Measurements from ENCODE around the gene BPIFA1. TPM values are rescaled to one million over a fixed set of nuclear protein-coding genes. Genes with fewer than 3 reads are reported as not detected.

Gene BPIFA1
- total RNA-seq, 1 experiment from 2014 or later = not detected

DNA sequence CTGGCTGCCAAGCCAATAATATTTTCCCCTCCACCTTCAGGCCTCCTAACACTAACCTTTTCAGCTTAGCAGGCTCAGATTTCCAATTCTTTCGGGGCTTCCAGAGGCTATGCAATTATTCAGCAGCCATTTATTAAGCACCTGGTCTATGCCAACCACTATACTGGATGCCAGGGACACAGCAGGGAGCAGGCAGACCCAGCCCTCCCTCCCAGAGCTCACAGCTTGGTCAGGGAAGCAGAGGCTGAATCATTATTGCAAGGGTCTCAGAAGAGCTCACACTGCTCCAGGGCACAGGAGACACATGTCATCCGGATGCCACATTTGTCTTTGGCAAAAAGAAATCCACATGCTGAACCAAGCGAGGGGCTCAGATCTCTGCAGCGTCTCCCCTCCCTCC, 48.5 kb downstream of the BPIFA1 start:
- Histone ChIP-seq H3K27ac (ENCODE audit: low read length) (no peak overlapping the region), H4K20me1 (ENCODE audit: low read length) (no peaks in the 10 kb centered on the region), H3K9me3 (ENCODE audit: low read length) (no peaks in the 10 kb centered on the region), H3K27me3 (ENCODE audit: low read length) (peaks cover 38% of the 10 kb centered on the region; the same call in 1 of the 2 replicates), H2AFZ (ENCODE audit: low read length) (no peak overlapping the region), H3K9ac (ENCODE audit: low read length) (no peak overlapping the region), H3K36me3 (ENCODE audit: low read depth, low read length) (no peaks in the 10 kb centered on the region), H3K4me3 (ENCODE audit: low read length) (no peak overlapping the region), H3K4me1 (ENCODE audit: insufficient read depth, low read length) (peaks cover 6% of the 10 kb centered on the region; the same call in 1 of the 2 replicates), H3K79me2 (ENCODE audit: low read length) (no peaks in the 10 kb centered on the region), H3K4me2 (ENCODE audit: low read length) (no peak overlapping the region), H3K9me2 (replicated peaks; ENCODE audit: low read length) (no peaks in the 10 kb centered on the region), H3F3A (ENCODE audit: low read length, unreplicated experiment) (no peaks in the 10 kb centered on the region)
- CTCF ChIA-PET = interaction anchor here (0.6 kb wide), 1 partner anchor 72 kb away, joined by 3 read pairs; no protein-coding TSS in a partner anchor
- POLR2A ChIA-PET (ENCODE audit: unreplicated experiment) = interaction anchor here (0.5 kb wide), 1 partner anchor 845 kb away, joined by 10 read pairs; no protein-coding TSS in a partner anchor
- BruUV-seq (replicated peaks) = no TSS peak
- ATAC-seq (no peak), DNase-seq (no peak)
- TF ChIP-seq EZH2 (IDR thresholded peaks at IDR 0.05; ENCODE audit: low read length, unreplicated experiment) (no peak), EZH2phosphoT487 (IDR thresholded peaks at IDR 0.05; ENCODE audit: borderline replicate concordance, low read length) (no peak)
- TF ChIP-seq, protein P1, sequence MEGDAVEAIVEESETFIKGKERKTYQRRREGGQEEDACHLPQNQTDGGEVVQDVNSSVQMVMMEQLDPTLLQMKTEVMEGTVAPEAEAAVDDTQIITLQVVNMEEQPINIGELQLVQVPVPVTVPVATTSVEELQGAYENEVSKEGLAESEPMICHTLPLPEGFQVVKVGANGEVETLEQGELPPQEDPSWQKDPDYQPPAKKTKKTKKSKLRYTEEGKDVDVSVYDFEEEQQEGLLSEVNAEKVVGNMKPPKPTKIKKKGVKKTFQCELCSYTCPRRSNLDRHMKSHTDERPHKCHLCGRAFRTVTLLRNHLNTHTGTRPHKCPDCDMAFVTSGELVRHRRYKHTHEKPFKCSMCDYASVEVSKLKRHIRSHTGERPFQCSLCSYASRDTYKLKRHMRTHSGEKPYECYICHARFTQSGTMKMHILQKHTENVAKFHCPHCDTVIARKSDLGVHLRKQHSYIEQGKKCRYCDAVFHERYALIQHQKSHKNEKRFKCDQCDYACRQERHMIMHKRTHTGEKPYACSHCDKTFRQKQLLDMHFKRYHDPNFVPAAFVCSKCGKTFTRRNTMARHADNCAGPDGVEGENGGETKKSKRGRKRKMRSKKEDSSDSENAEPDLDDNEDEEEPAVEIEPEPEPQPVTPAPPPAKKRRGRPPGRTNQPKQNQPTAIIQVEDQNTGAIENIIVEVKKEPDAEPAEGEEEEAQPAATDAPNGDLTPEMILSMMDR (conservative IDR thresholded peaks at IDR 0.05; ENCODE audit: low read depth, low read length) = no peak
- intact Hi-C loops (cut with micrococcal nuclease) = no loop called here

DNA sequence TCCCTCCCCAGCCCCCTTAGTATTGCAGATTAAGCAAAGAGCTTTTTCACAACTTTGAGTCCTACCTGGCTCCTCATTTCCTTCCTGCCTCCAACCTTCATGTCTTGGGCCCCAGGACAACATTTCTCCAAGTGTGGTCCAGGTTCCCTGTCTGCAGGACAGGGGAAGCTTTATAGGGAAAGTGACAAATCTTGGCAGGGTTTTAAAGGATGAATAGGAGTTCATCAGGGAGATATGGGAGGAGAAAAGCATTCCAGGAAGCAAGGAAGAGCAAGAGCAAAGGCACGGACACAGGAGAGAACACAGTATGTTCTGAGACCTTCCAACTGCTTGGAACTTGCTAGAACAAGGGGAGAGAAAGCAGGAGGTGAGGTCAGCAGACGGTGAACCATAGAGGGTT, 49.1 kb downstream of the BPIFA1 start:
- Histone ChIP-seq H3K9ac (ENCODE audit: low read length) (no peak overlapping the region), H2AFZ (ENCODE audit: low read length) (no peak overlapping the region), H3K27ac (ENCODE audit: low read length) (no peak overlapping the region), H4K20me1 (ENCODE audit: low read length) (no peaks in the 10 kb centered on the region), H3K4me2 (ENCODE audit: low read length) (no peak overlapping the region), H3K9me2 (replicated peaks; ENCODE audit: low read length) (no peaks in the 10 kb centered on the region), H3K79me2 (ENCODE audit: low read length) (no peaks in the 10 kb centered on the region), H3K27me3 (ENCODE audit: low read length) (peaks cover 33% of the 10 kb centered on the region; the same call in 1 of the 2 replicates), H3K4me1 (ENCODE audit: insufficient read depth, low read length) (peaks cover 6% of the 10 kb centered on the region; the same call in 1 of the 2 replicates), H3K9me3 (ENCODE audit: low read length) (no peaks in the 10 kb centered on the region), H3K36me3 (ENCODE audit: low read depth, low read length) (no peaks in the 10 kb centered on the region), H3F3A (ENCODE audit: low read length, unreplicated experiment) (no peaks in the 10 kb centered on the region), H3K4me3 (ENCODE audit: low read length) (no peak overlapping the region)
- BruUV-seq (replicated peaks) = no TSS peak
- ChIA-PET CTCF (no interaction called here), POLR2A (ENCODE audit: unreplicated experiment) (no interaction called here)
- TF ChIP-seq, protein P1 (conservative IDR thresholded peaks at IDR 0.05; ENCODE audit: low read depth, low read length) = no peak
- TF ChIP-seq EZH2phosphoT487 (IDR thresholded peaks at IDR 0.05; ENCODE audit: borderline replicate concordance, low read length) (no peak), EZH2 (IDR thresholded peaks at IDR 0.05; ENCODE audit: low read length, unreplicated experiment) (no peak)
- DNase-seq (no peak), ATAC-seq (no peak)
- intact Hi-C loops (cut with micrococcal nuclease) = no loop called here

DNA sequence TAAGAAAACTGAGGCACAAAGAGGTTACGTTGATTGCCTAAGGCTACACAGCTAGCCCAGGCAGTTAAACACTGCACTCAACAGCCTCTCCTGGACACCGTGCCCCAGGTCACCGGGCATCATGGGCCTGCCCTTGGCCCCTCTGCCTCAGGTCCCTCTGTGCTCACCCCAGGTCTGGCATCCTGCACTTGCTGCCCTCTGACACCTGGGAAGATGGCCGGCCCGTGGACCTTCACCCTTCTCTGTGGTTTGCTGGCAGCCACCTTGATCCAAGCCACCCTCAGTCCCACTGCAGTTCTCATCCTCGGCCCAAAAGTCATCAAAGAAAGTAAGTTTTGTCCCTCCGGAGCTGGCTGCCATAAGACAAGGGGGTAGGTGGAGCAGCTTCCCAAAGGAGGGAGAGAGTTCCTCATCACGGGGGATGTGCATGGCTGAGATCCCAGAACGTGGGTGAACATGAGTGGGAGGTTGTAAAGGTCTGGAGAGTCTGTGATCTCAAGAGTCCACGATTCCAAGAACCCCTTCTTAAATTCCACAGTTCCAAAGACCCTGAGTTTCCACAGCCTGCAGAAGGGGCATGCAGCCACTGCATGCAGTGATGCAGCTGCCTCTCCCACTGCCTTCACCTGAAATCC, 50.2 kb downstream of the BPIFA1 start:
- Histone ChIP-seq H3F3A (ENCODE audit: low read length, unreplicated experiment) (no peaks in the 10 kb centered on the region), H4K20me1 (ENCODE audit: low read length) (no peaks in the 10 kb centered on the region), H2AFZ (ENCODE audit: low read length) (no peak overlapping the region), H3K27ac (ENCODE audit: low read length) (no peak overlapping the region), H3K79me2 (ENCODE audit: low read length) (no peaks in the 10 kb centered on the region), H3K27me3 (ENCODE audit: low read length) (peaks cover 33% of the 10 kb centered on the region; the same call in 1 of the 2 replicates), H3K36me3 (ENCODE audit: low read depth, low read length) (no peaks in the 10 kb centered on the region), H3K4me3 (ENCODE audit: low read length) (no peak overlapping the region), H3K4me2 (ENCODE audit: low read length) (no peak overlapping the region), H3K9me2 (replicated peaks; ENCODE audit: low read length) (no peaks in the 10 kb centered on the region), H3K9ac (ENCODE audit: low read length) (no peak overlapping the region), H3K9me3 (ENCODE audit: low read length) (no peaks in the 10 kb centered on the region), H3K4me1 (ENCODE audit: insufficient read depth, low read length) (peaks cover 6% of the 10 kb centered on the region; the same call in 1 of the 2 replicates)
- no peak for ATAC-seq
- POLR2A ChIA-PET (ENCODE audit: unreplicated experiment) = no interaction called here
- DNase-seq = no peak
- intact Hi-C loops (cut with micrococcal nuclease) = no loop called here
- CTCF ChIA-PET = no interaction called here
- TF ChIP-seq EZH2 (IDR thresholded peaks at IDR 0.05; ENCODE audit: low read length, unreplicated experiment) = no peak
- TF ChIP-seq, protein P1 (conservative IDR thresholded peaks at IDR 0.05; ENCODE audit: low read depth, low read length) = no peak
- no peak for TF ChIP-seq EZH2phosphoT487 (IDR thresholded peaks at IDR 0.05; ENCODE audit: borderline replicate concordance, low read length)
- no TSS peak for BruUV-seq (replicated peaks)

Data from PC-3 (cell line).